ENCODE measurements around the gene KCTD2. TPM values are rescaled to one million over a fixed set of nuclear protein-coding genes. Genes with fewer than 3 reads are reported as not detected.

KCTD2 gene
- total and polyA plus RNA-seq, 9 of the 15 experiments (the other 6 are each of a cell fraction or from before 2014, with no cell fraction given): 1.7 to 32.9 (median 15.8) TPM

GRCh38 chr17:75087558-75088453, 40.8 kb downstream of the KCTD2 start, which contains the start of gene SLC16A5 (continued):
- TF ChIP-seq, protein P1, sequence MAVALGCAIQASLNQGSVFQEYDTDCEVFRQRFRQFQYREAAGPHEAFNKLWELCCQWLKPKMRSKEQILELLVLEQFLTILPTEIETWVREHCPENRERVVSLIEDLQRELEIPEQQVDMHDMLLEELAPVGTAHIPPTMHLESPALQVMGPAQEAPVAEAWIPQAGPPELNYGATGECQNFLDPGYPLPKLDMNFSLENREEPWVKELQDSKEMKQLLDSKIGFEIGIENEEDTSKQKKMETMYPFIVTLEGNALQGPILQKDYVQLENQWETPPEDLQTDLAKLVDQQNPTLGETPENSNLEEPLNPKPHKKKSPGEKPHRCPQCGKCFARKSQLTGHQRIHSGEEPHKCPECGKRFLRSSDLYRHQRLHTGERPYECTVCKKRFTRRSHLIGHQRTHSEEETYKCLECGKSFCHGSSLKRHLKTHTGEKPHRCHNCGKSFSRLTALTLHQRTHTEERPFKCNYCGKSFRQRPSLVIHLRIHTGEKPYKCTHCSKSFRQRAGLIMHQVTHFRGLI (CRISPR knock-in tag; IDR thresholded peaks at IDR 0.05): no peak
- no peak for TF ChIP-seq HSF4 (CRISPR knock-in tag; IDR thresholded peaks at IDR 0.05; ENCODE audit: borderline replicate concordance)
- TF ChIP-seq ZNF766 (CRISPR knock-in tag; conservative IDR thresholded peaks at IDR 0.05): no peak
- no peak for TF ChIP-seq JUNB (CRISPR knock-in tag; conservative IDR thresholded peaks at IDR 0.05)
- TF ChIP-seq, protein P2, sequence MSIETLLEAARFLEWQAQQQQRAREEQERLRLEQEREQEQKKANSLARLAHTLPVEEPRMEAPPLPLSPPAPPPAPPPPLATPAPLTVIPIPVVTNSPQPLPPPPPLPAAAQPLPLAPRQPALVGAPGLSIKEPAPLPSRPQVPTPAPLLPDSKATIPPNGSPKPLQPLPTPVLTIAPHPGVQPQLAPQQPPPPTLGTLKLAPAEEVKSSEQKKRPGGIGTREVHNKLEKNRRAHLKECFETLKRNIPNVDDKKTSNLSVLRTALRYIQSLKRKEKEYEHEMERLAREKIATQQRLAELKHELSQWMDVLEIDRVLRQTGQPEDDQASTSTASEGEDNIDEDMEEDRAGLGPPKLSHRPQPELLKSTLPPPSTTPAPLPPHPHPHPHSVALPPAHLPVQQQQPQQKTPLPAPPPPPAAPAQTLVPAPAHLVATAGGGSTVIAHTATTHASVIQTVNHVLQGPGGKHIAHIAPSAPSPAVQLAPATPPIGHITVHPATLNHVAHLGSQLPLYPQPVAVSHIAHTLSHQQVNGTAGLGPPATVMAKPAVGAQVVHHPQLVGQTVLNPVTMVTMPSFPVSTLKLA (conservative IDR thresholded peaks at IDR 0.05): no peak
- no peak for TF ChIP-seq THRAP3 (IDR thresholded peaks at IDR 0.05; ENCODE audit: borderline replicate concordance)
- TF ChIP-seq ZNF644 (tag; IDR thresholded peaks at IDR 0.05; ENCODE audit: low read depth): no peak
- TF ChIP-seq MCM5 (IDR thresholded peaks at IDR 0.05; ENCODE audit: low read depth): no peak
- TF ChIP-seq TCF3 (CRISPR knock-in tag; IDR thresholded peaks at IDR 0.05): no peak
- no peak for TF ChIP-seq NR0B1 (IDR thresholded peaks at IDR 0.05; ENCODE audit: partially characterized antibody)
- no peak for TF ChIP-seq RBM25 (IDR thresholded peaks at IDR 0.05; ENCODE audit: low read depth, low read length, severe bottlenecking)
- no peak for TF ChIP-seq HMG20B (CRISPR knock-in tag; IDR thresholded peaks at IDR 0.05)
- no peak for TF ChIP-seq HDGF (IDR thresholded peaks at IDR 0.05)
- no peak for TF ChIP-seq NEUROD1 (IDR thresholded peaks at IDR 0.05; ENCODE audit: borderline replicate concordance, low read depth, low read length, partially characterized antibody)
- TF ChIP-seq IRF2 (CRISPR knock-in tag; IDR thresholded peaks at IDR 0.05): no peak
- TF ChIP-seq ZBTB1 (CRISPR knock-in tag; IDR thresholded peaks at IDR 0.05; ENCODE audit: borderline replicate concordance, low read depth): no peak
- TF ChIP-seq ZNF224 (CRISPR knock-in tag; IDR thresholded peaks at IDR 0.05): no peak
- TF ChIP-seq RFX5 (IDR thresholded peaks at IDR 0.05; ENCODE audit: low read depth, low read length): no peak
- TF ChIP-seq ZNF253 (CRISPR knock-in tag; conservative IDR thresholded peaks at IDR 0.05): no peak
- no peak for TF ChIP-seq ELF2 (CRISPR knock-in tag; IDR thresholded peaks at IDR 0.05)
- TF ChIP-seq ZFP91 (CRISPR knock-in tag; IDR thresholded peaks at IDR 0.05): no peak
- no peak for TF ChIP-seq ZNF436 (CRISPR knock-in tag; IDR thresholded peaks at IDR 0.05)
- no peak for TF ChIP-seq TFAM (CRISPR knock-in tag; conservative IDR thresholded peaks at IDR 0.05)
